22Rv1 (cell line): ENCODE measurements around the gene THPO.

Experiments used
- H3K27ac ChIP-seq: fragments of 450-650 bp; 2 replicates; pipeline ENCODE4 v1.5.1; 2017
- CTCF ChIP-seq: fragments of 450-650 bp; IDR thresholded peaks from 2 replicates; pipeline ENCODE4 v1.5.1; 2017; ENCODE audit warnings: mild to moderate bottlenecking
- ZFX ChIP-seq: fragments of 450-650 bp; IDR thresholded peaks from 2 replicates; pipeline ENCODE4 v1.6.1; 2017; ENCODE audit warnings: antibody characterized with exemption, borderline replicate concordance

THPO gene

GRCh38 chr3:184358921-184359350, 19.1 kb downstream of the THPO start:
- H3K27ac ChIP-seq: no peak overlapping the region
- TF ChIP-seq ZFX: no peak
- TF ChIP-seq CTCF: no peak

DNA sequence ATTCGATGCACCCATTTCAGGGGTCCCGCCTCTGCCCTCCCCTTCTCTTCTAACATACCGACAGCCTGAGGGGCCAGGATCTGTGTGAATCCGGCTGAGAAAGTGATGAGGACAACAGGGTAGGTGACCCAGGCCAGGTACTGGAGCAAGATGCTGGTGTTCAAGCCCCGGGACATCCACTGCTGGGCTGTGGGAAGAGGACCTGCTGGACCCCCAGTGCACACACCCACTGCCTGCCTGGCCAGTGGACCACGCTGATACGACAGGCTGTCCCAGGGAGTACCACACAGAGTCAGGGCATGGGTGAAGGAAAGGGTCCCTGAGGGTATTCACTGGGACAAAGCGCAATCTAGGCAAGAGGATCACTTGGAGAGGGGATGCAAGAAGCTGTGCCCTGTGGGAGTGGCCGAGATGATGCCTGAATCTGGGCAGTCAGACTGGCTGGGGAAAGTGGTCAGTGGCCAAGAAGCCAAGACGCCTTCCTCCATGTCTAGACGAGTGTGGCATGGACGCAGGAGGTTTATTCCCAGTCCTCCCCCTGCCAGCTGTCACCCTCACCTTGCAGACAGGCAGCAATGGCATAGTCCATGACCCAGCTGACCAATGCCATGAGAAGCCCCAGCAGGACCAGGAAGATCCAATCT, 19.8 kb downstream of the THPO start:
- no peak overlapping the region for H3K27ac ChIP-seq
- no peak for TF ChIP-seq CTCF
- TF ChIP-seq ZFX: no peak

DNA sequence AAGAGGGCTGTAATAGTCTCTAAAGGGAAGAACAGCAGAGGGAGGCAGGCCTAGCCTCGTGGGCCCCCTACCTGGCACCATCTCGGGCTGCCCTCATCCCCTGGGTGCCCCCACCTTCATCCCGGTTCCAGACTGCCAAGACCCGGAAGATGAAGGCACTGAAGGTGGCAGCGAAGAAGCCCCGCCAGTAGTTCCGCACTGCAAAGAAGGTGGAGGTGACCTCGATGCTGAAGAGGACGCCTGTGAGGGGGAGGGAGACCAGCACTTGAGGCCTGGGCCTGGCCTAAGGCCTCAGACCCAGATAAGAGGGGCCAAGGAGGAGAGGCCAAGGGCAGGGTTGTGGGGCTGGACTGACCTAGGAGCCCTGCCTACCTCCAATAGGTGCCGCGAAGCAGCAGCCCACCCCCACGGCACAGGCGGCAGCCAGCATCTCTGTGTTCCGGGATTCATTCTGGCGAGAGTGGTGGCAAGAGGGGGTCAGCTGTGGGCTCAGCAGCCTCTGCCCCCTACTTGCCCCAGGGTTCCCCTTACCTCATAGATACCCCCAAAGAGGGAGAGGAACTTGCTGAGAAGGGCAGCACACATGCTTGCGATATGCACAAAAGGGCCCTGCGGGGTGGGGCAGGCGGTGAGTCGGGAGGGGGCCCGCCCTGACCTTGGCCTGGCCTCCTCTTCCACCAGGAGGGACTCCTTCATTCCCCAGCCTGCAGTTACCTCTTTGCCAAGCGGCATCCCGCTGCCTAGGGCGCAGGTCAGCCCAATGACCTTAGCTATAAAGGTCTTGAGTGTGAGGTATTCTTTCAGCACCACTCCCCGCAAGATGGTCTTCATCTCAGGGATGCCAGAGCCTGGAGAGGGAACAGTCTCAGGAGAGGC, 20.5 kb downstream of the THPO start:
- H3K27ac ChIP-seq: no peak overlapping the region
- TF ChIP-seq ZFX: no peak
- TF ChIP-seq CTCF: no peak

- H3K27ac ChIP-seq: no peak overlapping the region
- TF ChIP-seq CTCF: no peak
- TF ChIP-seq ZFX: no peak
Observed at GRCh38 chr3:184355261-184356040, 22.6 kb downstream of the THPO start.

DNA sequence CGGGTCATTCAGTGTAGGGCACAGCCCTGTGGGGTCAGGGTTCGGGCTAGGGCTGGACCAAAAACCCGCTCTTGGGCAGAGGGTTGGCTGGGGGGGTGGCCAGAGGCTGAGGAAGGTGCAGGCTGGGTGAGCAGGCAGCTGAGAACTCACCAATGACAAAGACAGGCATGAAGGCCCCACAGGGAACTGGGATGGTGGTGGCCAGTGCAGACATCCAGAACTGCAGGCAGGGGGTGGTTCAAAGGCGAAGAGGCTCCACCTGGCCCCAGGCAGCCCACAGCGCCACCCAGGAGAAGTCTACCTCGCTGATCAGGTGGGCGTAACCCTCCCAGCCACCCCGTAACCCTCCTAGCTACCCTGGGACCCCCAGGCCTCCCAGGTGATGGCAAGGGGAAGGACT, 23.3 kb downstream of the THPO start:
- TF ChIP-seq ZFX: no peak
- TF ChIP-seq CTCF: no peak

DNA sequence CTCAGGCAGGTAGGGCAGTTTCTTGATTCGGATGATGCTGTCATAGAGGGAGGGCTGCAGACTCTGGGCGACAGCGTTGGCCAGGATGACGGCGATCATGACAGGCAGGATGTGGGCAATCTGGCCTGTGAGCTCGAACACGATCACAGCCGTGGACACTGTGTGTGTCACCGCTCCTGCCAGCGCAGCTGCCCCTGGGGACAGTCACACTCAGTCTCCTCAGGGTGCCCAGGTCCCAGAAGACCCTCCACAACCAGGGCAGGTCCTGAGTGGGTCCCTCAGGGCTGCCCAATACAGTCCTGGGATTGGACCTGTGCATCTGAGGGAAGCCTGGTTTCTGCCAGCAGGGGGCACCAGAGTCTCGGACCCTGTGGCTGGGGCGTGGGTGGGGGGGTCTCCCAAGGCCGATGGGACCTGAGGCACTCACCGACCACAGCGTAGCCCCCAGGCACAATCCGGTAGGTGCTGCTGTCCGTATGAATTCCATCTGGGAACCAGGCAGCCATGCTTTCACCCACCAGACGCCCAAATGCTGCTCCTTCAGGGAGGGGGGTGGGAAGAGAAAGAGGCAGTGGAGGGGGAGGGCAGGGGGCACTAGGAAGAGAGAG, 23.8 kb downstream of the THPO start:
- TF ChIP-seq CTCF (peak; percentile 92), ZFX (no peak)

More for the DNA sequence above, 23.3 kb downstream of the THPO start:
- H3K27ac ChIP-seq: no peak overlapping the region

More for the DNA sequence above, 23.8 kb downstream of the THPO start:
- no peak overlapping the region for H3K27ac ChIP-seq
